Stimulated activated CD8-positive, alpha-beta memory T cell treated with anti-CD3 and anti-CD28 coated beads, Interleukin-7, amount 100 ng/mL, for 4 hours (primary cell): ENCODE results near the gene ICA1L.
"Not testable (repeated sequence)": the region's sequence is repeated elsewhere in the genome, so short reads cannot be mapped to it uniquely, and the experiment has no call there.

Experiments used
- DNase-seq, 2 donors: peaks; one replicate each; pipeline ENCODE4 v3.0.0-alpha.2; 2020; ENCODE audit warnings: low read depth in 2 of 2

The ICA1L gene

GRCh38 chr2:202847693-202848524 is 23.7 kb downstream of the ICA1L start:
- no peak for DNase-seq

- no peak for DNase-seq
These were observed 26.9 kb downstream of the ICA1L start for GRCh38 chr2:202844656-202845055.

DNA sequence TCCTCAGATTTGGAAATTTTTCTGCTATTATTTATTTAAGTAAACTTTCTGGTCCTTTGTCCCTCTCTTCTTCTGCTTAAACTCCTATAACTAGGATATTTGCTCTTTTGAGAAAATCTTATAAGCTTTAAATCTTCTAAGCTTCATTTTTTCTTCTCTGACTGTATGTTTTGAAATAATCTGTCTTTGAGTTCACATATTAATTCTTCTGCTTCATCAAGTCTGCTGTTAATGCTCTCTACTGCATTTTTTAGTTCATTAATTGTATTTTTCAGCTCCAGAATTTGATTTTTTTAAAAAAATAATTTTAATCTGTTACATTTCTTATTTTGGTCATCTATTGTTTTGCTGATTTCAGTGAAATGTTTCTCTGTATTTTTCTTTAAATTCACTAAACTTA is 28.9 kb downstream of the ICA1L start:
- no peak for DNase-seq

- DNase-seq: no peak
These were observed 30.3 kb downstream of the ICA1L start for GRCh38 chr2:202841090-202841867.

DNA sequence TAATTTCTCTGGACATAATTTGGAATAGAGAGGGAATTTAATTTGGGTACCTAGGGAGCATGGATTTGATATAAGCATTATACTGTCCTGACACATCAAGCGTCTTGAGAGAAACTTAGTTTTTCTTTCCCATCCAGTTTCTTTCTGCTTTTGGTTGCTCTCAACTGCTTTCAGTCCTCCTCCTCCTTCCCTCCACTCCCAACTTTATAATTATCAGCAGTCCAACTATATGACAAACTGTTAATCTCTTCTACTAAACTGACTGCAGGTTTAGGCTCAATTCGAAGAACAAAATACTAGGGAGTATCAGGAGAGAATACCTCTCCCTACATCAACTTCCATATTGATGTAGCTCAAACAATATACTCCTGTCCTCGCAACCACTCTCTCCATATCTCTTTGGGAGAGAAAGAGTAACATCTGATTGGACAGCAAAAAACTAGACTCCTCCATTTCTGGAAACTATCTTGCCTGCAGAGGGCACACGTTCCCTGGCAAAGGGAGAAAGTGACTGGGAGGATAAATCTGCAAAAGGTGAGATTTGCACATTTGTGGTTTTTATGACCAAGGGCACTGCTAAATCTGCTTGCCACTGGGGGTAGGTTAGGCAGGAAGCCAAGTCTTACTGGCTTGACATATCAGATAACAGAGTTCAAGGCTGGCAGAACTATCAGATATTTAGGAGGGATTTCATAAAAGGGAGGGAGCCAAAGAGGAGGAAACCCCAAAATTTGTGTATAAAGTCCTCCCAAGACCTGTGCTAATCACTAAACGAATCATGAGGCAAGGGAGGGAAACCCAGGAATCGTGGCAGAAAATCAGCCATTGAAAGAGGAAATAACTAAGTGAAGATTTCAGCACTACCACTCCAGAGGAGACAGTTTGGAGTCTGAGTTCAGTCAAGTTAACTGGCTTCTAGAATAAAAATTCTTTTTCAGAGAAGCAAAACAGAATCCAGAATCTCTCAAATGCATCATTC is 40.0 kb downstream of the ICA1L start:
- peak in 1 of 2 donors; percentile 14 for DNase-seq

GRCh38 chr2:202824901-202825300 is 46.7 kb downstream of the ICA1L start:
- DNase-seq: no peak

GRCh38 chr2:202822411-202822810 is 49.2 kb downstream of the ICA1L start:
- no peak for DNase-seq

GRCh38 chr2:202821206-202822160 is 50.1 kb downstream of the ICA1L start:
- no peak for DNase-seq

DNA sequence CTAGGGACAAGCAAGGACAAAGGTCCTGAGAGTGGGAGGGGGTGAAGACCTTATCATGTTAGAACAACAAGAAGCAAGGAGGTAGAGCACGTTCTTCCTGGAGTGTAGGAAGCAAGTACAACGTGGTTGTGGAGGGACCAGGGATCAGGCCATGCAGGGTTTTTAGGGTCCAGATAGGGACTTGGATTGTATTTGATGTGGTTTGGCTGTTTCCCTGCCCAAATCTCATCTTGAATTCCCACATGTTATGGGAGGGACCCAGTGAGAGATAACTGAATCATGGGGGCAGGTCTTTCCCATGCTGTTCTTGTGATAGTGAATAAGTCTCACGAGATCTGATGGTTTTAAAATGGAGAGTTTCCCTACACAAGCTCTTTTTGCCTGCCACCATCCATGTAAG is 53.2 kb downstream of the ICA1L start:
- DNase-seq: no peak

GRCh38 chr2:202817771-202818170 is 53.8 kb downstream of the ICA1L start:
- no peak for DNase-seq

GRCh38 chr2:202815548-202816360 is 55.8 kb downstream of the ICA1L start:
- DNase-seq: no peak

GRCh38 chr2:202814226-202814625 is 57.3 kb downstream of the ICA1L start:
- no peak for DNase-seq

DNA sequence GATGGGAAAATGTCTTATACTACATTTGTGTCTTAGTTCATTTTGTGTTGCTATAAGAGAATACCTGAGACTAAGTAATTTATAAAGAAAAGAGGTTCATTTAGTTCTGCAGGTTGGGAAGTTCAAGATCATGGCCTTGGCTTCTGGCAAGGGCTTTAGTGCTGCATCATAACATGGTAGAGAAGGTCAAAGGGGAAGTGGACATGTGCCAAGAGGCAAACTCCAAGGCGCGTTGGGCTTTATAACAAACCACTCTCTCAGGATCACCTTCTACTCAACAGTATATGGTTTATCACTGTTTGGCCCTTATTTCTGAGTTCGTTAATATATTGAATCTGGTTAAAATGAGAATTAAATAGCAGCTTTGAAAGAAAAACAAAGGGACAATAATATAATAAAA is 58.2 kb downstream of the ICA1L start:
- DNase-seq: no peak

GRCh38 chr2:202808754-202809153 is 62.8 kb downstream of the ICA1L start:
- no peak for DNase-seq

- not testable (repeated sequence) for DNase-seq
These were observed 64.0 kb downstream of the ICA1L start for GRCh38 chr2:202807431-202808138.

DNA sequence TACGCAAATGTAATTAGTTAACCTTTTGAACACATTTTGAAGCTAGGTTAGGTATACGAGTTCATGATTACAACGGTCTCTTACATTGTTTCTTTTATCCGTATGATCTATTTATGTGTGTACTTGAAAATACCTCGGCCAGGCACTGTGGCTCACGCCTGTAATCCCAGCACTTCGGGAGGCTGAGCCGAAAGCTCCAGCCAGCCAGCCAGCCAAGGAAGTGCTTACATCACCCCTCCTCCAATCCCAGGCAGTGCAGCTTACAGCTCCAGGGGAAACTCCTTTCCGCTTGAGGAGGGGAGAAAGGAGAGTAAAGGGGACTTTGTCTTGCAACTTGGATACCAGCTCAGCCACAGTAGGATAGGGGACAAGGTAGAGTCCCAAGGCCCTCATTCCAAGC is 65.7 kb downstream of the ICA1L start:
- not testable (repeated sequence) for DNase-seq

DNA sequence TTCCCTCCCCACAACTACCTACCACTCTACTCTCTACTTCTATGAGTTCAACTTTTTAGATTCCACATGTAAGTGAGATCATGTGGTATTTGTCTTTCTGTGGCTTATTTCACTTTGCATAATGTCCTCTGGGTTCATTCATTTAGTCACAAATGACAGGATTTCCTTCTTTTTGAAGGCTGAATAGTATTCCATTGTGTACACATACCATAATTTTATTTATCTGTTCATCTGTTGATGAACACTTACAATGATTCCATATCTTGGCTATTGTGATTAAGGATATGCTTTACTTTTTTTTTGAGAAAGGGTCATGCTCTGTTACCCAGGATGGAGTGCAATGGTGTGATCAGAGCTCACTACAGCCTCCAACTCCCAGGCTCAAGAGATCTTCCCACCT is 73.6 kb downstream of the ICA1L start:
- DNase-seq: no peak

DNA sequence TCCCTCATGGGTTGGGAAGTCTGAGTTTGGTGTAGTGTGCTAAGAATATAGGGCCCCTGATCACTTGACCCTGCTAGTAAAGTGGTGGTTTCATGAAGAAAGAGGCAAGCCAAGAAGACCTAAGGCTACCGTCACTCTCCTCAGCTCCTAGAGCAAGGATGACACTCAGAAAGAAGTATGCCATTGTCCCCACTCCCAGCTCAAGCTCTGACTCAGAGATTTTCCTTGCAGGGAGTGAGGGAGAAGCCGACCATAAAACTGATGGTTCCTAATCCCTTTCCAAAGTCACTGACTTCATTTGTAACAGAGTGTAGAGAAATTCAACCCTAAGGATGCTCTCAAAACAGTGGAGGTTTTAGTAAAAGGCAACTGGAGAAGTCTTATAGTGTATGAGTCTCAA is 80.9 kb downstream of the ICA1L start:
- no peak for DNase-seq

DNA sequence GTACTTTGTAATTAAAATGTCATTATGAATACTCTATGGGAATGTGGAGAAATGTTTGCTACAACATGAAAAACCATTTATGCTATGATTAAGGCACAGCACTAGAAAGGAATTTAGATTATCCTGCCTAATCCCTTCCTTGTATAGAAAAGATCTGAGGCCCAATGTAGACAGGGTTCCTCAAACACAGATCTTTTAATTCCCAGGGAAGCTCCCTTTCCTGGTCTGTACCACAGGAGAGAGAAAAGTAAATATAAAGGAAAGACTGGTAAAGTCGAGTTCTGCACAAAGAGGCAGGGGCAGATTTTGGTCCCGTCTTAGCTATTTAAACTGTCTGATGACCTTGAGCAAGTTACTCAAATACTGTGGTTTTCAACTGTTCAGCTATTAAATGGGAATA is 84.7 kb downstream of the ICA1L start:
- DNase-seq: no peak
